ENCODE results near the gene TRIL.

DNA sequence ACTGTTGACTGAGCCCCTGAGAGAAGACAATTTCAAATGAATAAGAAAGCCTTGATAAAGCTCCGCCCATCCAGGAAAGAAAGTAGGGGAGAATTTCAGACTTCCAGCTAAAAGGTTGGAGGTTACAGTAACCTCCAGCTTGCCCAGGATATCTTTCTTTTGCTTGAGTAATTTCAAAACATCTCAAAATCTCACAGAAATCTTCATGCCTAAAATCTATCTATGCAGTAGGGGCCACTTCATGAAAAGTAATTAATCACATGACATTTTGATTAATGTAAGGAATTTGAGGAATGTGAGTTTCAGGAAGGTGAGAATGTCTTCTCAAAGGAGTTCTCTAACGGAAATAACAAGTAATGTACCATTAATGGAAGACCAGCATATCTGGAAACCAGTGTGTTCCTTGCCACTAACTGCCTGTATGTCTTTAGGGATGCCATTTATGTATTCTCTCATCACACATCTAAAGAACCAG is 24.2 kb downstream of the TRIL start:
- TF ChIP-seq MXI1 (IDR thresholded peaks at IDR 0.05; ENCODE audit: borderline replicate concordance, low read depth, low read length), result no peak
- TF ChIP-seq RFX5 (IDR thresholded peaks at IDR 0.05; ENCODE audit: low read depth, low read length), result no peak
- TF ChIP-seq, protein P1, sequence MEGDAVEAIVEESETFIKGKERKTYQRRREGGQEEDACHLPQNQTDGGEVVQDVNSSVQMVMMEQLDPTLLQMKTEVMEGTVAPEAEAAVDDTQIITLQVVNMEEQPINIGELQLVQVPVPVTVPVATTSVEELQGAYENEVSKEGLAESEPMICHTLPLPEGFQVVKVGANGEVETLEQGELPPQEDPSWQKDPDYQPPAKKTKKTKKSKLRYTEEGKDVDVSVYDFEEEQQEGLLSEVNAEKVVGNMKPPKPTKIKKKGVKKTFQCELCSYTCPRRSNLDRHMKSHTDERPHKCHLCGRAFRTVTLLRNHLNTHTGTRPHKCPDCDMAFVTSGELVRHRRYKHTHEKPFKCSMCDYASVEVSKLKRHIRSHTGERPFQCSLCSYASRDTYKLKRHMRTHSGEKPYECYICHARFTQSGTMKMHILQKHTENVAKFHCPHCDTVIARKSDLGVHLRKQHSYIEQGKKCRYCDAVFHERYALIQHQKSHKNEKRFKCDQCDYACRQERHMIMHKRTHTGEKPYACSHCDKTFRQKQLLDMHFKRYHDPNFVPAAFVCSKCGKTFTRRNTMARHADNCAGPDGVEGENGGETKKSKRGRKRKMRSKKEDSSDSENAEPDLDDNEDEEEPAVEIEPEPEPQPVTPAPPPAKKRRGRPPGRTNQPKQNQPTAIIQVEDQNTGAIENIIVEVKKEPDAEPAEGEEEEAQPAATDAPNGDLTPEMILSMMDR (conservative IDR thresholded peaks at IDR 0.05; ENCODE audit: low read depth, low read length), result no peak
- no peak for TF ChIP-seq USF2 (IDR thresholded peaks at IDR 0.05; ENCODE audit: low read depth, low read length)
- no peak for TF ChIP-seq CEBPB (IDR thresholded peaks at IDR 0.05; ENCODE audit: low read depth, low read length)
- TF ChIP-seq ELK1 (IDR thresholded peaks at IDR 0.05; ENCODE audit: borderline replicate concordance, low read depth, low read length), result no peak
- no peak for TF ChIP-seq POLR2A (IDR thresholded peaks at IDR 0.05; ENCODE audit: low read depth, low read length)
- TF ChIP-seq RAD21 (IDR thresholded peaks at IDR 0.05; ENCODE audit: low read length), result no peak
- no peak for TF ChIP-seq MAFK (IDR thresholded peaks at IDR 0.05; ENCODE audit: low read depth, low read length)
- no peak for TF ChIP-seq CHD1 (IDR thresholded peaks at IDR 0.05; ENCODE audit: low read depth, low read length)
- TF ChIP-seq RCOR1 (IDR thresholded peaks at IDR 0.05; ENCODE audit: insufficient replicate concordance, low read length), result no peak
- no peak for TF ChIP-seq FOS (IDR thresholded peaks at IDR 0.05; ENCODE audit: low read depth, low read length)
- no peak for TF ChIP-seq BHLHE40 (IDR thresholded peaks at IDR 0.05; ENCODE audit: low read depth, low read length)
